Keratinocyte (primary cell): ENCODE data around the gene MLLT3. TPM values are rescaled to one million over a fixed set of nuclear protein-coding genes. Genes with fewer than 3 reads are reported as not detected.

Experiments used
- DNase-seq: peaks from one replicate; pipeline ENCODE4 v3.0.0-alpha.2; 2011; ENCODE audit warnings: low read depth, missing footprints, low spot score
- FAIRE-seq: peaks from 2 replicates; lab custom pipeline; 2011; peaks lifted over from hg19 to GRCh38; lab: Jason Lieb, UNC
- H2AFZ ChIP-seq: 2 replicates; pipeline ENCODE4 v1.6.0; 2012; ENCODE audit warnings: low read length, control low read depth, inconsistent platforms; ENCODE audit not compliant: control insufficient read depth
- H3K27ac ChIP-seq: 2 replicates; pipeline ENCODE4 v1.5.1; 2011; ENCODE audit warnings: low read length; ENCODE audit not compliant: control insufficient read depth, insufficient read depth
- H3K27me3 ChIP-seq: 3 replicates; pipeline ENCODE4 v1.6.0; 2011; ENCODE audit warnings: low read length; ENCODE audit not compliant: control insufficient read depth, insufficient read depth; ENCODE audit errors: extremely low read depth
- H3K36me3 ChIP-seq, 2 experiments: 2 replicates in 1 of 2; 3 replicates in 1 of 2; pipeline ENCODE4 v1.5.1; 2011; ENCODE audit warnings: low read length in 2 of 2, mild to moderate bottlenecking in 1 of 2; ENCODE audit not compliant: control insufficient read depth in 2 of 2, insufficient read depth in 2 of 2; ENCODE audit errors: extremely low read depth in 1 of 2
- H3K4me1 ChIP-seq: 3 replicates; pipeline ENCODE4 v1.5.1; 2011; ENCODE audit warnings: low read length; ENCODE audit not compliant: control insufficient read depth, insufficient read depth; ENCODE audit errors: extremely low read depth
- H3K4me2 ChIP-seq: 3 replicates; pipeline ENCODE4 v1.6.0; 2011; ENCODE audit warnings: low read depth, low read length; ENCODE audit not compliant: control insufficient read depth, insufficient read depth; ENCODE audit errors: extremely low read depth
- H3K4me3 ChIP-seq, 3 experiments: fragments of 200-600 bp in 1 of 3; sonication (generic) in 1 of 3; 2 replicates in 2 of 3; 3 replicates in 1 of 3; pipeline ENCODE4 v1.5.1; 2011 to 2016; ENCODE audit warnings: low read length in 3 of 3, mild to moderate bottlenecking in 3 of 3, control low read depth in 2 of 3, inconsistent platforms in 1 of 3, low read depth in 1 of 3, mixed read lengths in 1 of 3, mixed run types in 1 of 3, moderate library complexity in 1 of 3; ENCODE audit not compliant: control insufficient read depth in 2 of 3, insufficient read depth in 2 of 3; ENCODE audit errors: extremely low read depth in 1 of 3
- H3K79me2 ChIP-seq: 2 replicates; pipeline ENCODE4 v1.6.0; 2012; ENCODE audit warnings: low read length; ENCODE audit not compliant: control insufficient read depth, insufficient read depth
- H3K9ac ChIP-seq: 3 replicates; pipeline ENCODE4 v1.6.0; 2011; ENCODE audit warnings: low read length; ENCODE audit not compliant: control insufficient read depth, insufficient read depth; ENCODE audit errors: extremely low read depth
- H3K9me1 ChIP-seq: 3 replicates; pipeline ENCODE4 v1.6.0; 2011; ENCODE audit warnings: low read length; ENCODE audit not compliant: control insufficient read depth, insufficient read depth; ENCODE audit errors: extremely low read depth
- H3K9me3 ChIP-seq: 2 replicates; pipeline ENCODE4 v1.5.1; 2012; ENCODE audit warnings: low read depth, low read length; ENCODE audit not compliant: control insufficient read depth
- H4K20me1 ChIP-seq: 3 replicates; pipeline ENCODE4 v1.6.0; 2011; ENCODE audit warnings: low read length; ENCODE audit not compliant: control insufficient read depth, insufficient read depth; ENCODE audit errors: extremely low read depth
- EZH2 ChIP-seq: IDR thresholded peaks from one replicate; pipeline ENCODE4 v1.6.1; 2012; ENCODE audit warnings: inconsistent platforms, mild to moderate bottlenecking, low read length, moderate library complexity
- dilution Hi-C: fragments of 300-500 bp; cut with MboI; formaldehyde crosslinking; loops from one replicate; pipeline ENCODE4 v1.7.0; 2020; ENCODE audit warnings: low sequenced_read_pairs; ENCODE audit not compliant: extremely low pct_ligation_motif_present
- polyA plus RNA-seq, 5 experiments: library from polyadenylated mRNA; depleted of rRNA in 3 of 5; stranded (reverse) in 3 of 5; stranded (forward) in 1 of 5; unstranded in 1 of 5; fragments of >200 nt; gene quantifications; 1 replicate in 1 of 5; 2 replicates in 3 of 5; 3 replicates in 1 of 5; pipeline versions ENCODE4 v1.2.1 to v1.2.3, GENCODE V29; 2011 to 2012; ENCODE audit warnings: missing spikeins in 2 of 5, low read depth in 1 of 5, low replicate concordance in 1 of 5
- TF ChIP-seq, protein P1 (sequence below), 3 experiments: IDR thresholded peaks in 1 of 3; conservative IDR thresholded peaks in 1 of 3; optimal IDR thresholded peaks in 1 of 3; 2 replicates in 2 of 3; 3 replicates in 1 of 3; pipeline versions ENCODE3 to v1.5.1; 2011; ENCODE audit warnings: low read length in 3 of 3, mild to moderate bottlenecking in 3 of 3, moderate library complexity in 2 of 3, control low read depth in 1 of 3, inconsistent platforms in 1 of 3; ENCODE audit not compliant: insufficient read depth in 2 of 3; ENCODE audit errors: extremely low read depth in 1 of 3

The MLLT3 gene
- polyA plus RNA-seq, 1 donor (not counting 4 experiments of a cell fraction or from before 2014, with no cell fraction given) = 17.0 TPM

DNA sequence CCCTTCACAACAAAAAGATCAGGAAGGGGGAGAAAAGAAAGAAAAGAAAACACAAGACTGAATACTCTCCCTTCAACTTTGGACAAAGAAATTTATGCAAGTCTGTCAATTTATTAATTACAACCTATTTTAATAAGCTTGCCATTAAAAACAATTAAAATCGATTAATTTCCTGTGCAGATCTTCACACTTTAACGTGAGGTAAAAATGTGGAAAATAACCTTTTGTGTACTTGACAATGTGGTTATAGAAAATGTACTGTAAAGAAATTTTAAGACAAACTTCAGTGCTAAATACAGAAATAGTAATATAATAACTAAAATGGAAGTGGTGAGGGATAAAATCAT, 2.7 kb upstream of the MLLT3 start:
- TF ChIP-seq, protein P1, sequence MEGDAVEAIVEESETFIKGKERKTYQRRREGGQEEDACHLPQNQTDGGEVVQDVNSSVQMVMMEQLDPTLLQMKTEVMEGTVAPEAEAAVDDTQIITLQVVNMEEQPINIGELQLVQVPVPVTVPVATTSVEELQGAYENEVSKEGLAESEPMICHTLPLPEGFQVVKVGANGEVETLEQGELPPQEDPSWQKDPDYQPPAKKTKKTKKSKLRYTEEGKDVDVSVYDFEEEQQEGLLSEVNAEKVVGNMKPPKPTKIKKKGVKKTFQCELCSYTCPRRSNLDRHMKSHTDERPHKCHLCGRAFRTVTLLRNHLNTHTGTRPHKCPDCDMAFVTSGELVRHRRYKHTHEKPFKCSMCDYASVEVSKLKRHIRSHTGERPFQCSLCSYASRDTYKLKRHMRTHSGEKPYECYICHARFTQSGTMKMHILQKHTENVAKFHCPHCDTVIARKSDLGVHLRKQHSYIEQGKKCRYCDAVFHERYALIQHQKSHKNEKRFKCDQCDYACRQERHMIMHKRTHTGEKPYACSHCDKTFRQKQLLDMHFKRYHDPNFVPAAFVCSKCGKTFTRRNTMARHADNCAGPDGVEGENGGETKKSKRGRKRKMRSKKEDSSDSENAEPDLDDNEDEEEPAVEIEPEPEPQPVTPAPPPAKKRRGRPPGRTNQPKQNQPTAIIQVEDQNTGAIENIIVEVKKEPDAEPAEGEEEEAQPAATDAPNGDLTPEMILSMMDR (optimal IDR thresholded peaks at IDR 0.05 in 1 of 3, IDR thresholded peaks at IDR 0.05 in 1 of 3, conservative IDR thresholded peaks at IDR 0.05 in 1 of 3; ENCODE audit: extremely low read depth in 1 of 3, insufficient read depth in 2 of 3, low read length in 3 of 3) = no peak
- TF ChIP-seq EZH2 = no peak
- H3K79me2 ChIP-seq = no peaks in the 10 kb centered on the region
- dilution Hi-C loops = no loop called here
- no peaks in the 10 kb centered on the region for H3K36me3 ChIP-seq
- H3K9ac ChIP-seq = no peak overlapping the region
- no peaks in the 10 kb centered on the region for H3K9me3 ChIP-seq
- peaks cover 3% of the 10 kb centered on the region for H3K27me3 ChIP-seq
- H3K4me2 ChIP-seq = peak overlapping the region; percentile 83
- FAIRE-seq = no peak
- no peaks in the 10 kb centered on the region for H4K20me1 ChIP-seq
- peaks cover 3% of the 10 kb centered on the region for H3K4me1 ChIP-seq
- no peak for DNase-seq
- H3K4me3 ChIP-seq = no peak overlapping the region
- no peaks in the 10 kb centered on the region for H3K9me1 ChIP-seq
- H3K27ac ChIP-seq = no peak overlapping the region
- no peak overlapping the region for H2AFZ ChIP-seq

DNA sequence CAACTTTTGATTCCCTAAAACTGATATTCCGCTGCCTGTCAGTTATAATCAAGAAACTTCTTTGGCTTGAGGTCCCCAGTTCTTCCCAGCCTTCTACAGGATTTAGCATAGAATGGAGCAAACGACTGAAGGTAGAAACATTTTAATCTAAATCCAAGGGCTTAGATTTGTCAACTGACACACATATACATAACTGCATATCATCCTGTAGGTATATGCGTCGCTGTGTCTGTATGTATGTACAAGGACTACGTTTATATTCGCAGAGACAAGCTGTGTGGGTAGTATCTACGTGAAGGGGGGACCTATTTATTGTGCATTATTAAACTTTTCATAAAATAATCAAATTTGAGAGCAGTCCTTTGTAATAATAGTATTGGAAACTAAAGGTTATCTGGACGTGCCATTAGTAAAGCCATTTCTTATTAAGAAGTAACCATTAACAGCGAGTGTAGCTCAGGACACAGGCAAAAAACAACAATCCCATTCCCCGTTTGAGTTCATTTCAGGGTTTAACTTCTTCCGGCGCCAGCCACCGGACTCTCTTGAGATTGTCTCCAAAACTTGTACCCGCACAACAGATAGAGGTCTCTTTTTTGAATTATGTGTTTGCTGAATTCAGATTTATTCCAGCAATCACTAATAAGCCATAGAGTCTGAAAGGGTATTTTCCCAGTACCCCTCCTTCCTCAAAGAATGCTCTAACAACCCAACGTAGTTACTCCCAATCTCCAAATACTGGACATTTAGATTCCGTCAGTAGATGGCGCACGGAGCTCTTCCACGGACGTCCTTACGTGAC, 2.1 kb upstream of the MLLT3 start:
- TF ChIP-seq EZH2 = no peak
- TF ChIP-seq, protein P1 (optimal IDR thresholded peaks at IDR 0.05 in 1 of 3, IDR thresholded peaks at IDR 0.05 in 1 of 3, conservative IDR thresholded peaks at IDR 0.05 in 1 of 3; ENCODE audit: extremely low read depth in 1 of 3, insufficient read depth in 2 of 3, low read length in 3 of 3) = peak; percentile 74 to 77 (median 76)
- Histone ChIP-seq H2AFZ (peak overlapping the region; percentile 74), H3K4me1 (peaks cover 3% of the 10 kb centered on the region), H3K4me2 (peak overlapping the region; percentile 83), H4K20me1 (no peaks in the 10 kb centered on the region), H3K9me1 (no peaks in the 10 kb centered on the region), H3K9me3 (no peaks in the 10 kb centered on the region), H3K36me3 (no peaks in the 10 kb centered on the region), H3K27me3 (peaks cover 6% of the 10 kb centered on the region), H3K4me3 (peak overlapping the region in 2 of 3 experiments; percentile 90 to 93), H3K9ac (peak overlapping the region; percentile 77), H3K79me2 (no peaks in the 10 kb centered on the region), H3K27ac (no peak overlapping the region)
- peak; percentile 91 for FAIRE-seq
- no peak for DNase-seq
- dilution Hi-C loops = no loop called here
